ENCODE data around the gene TNFRSF4.
"Not testable (repeated sequence)": the region's sequence is repeated elsewhere in the genome, so short reads cannot be mapped to it uniquely, and the experiment has no call there.

TNFRSF4 gene

DNA sequence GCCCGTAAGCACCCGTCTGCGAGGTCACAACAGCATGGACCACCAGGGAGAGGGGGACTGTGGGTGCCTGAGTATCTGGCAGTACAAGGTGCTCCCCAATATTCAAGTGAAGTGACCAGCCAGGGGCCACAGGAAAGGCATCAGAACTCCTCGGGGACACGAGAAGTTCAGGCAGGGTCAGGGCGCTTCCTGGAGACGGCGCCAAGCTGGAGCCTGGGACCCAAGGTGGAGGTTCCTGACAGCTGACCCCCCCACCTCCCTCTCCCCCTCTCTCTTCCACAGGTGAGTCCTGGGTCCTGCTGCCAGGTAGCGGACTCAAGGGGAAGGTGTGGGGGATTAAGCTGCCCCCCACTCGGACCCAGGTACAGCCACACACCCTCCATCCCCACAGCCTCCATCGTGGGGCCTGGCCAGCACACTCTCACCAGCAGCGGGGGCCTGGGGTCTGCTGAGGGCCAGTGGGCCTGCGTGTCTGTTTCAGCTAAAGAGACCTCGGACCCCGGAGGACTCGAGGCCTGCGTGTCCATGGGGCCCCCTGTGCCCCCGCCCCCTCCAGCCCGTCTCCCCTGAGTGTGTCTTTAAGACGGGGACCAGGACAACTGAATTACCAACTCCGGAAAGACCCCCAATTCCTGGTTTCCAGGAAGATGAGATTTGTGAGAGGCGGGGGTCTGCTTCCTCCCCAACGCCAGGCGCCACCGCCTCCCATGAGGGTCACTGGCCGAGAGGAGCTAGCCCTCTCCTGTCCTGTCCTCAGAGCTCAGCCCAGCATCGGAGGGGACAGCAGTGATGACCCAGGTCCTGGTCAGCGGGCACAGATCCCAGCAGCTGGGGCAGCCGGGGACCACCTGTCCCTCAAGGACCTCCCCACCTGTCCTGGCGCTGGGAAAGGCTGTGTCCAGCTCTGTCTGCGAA lies 13.7 kb downstream of the TNFRSF4 start:
- DNase-seq: no peak

DNA sequence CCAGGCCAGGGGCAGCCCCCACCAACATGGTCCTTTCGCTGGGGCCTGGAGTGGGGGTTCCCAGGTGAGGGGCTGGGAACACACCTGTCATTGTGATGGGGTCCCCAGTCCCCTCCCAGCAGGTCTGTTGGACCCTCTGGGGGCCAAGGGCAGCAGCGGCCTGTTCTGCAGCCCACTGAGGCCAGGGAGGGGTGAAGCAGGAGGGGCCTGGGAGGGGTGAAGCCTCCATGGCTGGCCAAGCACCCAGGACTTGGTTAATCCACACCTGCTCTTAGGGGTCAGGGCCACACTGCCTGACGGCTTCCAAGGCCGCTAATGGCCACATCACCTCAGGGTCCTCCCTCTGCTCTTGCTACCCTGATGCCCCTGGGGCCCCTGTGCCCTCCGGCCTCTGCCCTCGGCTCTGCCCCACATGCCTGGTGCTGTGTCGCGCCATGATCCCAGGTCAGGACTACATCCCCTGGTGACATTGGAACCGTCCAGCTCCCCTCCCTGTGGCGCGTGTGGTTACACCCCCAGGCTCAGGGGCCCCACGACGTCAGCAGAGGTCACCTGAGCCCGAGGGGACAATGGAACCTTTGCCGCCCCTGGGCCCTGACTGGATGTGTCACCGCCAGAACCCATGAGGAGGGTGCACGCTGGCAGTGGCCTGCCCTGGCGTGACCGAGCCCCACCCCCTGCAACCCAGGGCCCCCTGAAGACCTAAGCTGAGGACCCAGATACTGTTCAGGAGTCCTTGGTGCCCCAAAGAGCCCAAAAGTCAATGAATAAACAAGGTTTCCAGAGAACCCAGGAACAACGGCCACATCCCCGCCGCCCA lies 14.6 kb downstream of the TNFRSF4 start:
- DNase-seq: no peak

DNA sequence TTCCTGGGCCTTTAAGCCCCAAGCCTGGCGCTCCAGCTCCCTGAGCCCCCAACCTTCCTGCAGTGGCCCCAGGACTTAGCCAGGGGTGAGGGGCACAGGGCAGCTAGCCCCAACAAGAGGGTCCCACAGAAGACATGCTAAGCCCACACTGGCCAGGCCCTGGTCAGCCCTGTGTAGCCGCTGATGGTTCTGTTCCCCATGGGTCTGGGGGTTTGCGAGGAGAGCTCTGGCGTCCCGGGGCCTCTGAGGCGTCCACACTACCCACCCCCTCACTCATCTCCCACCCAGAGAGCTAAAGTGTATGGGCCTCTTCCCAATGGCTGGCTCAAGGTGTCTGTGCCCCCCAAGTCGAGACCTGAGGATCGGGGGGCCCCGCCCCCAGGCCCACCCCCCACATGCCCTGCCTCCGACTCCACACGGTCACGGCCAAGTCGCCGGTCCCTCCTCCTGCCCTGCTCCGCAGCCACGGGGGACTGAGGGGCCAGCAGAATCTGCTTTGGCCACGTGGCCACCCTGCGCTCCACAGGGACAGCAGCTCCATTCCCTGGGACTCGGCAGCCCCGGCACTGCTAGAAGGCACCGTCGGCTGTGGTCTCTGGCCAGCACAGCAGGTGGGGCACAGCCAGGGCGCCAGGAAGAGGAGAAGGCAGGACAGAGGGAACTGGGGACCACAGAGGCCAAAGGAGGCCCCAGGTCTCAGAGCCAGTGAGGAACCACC lies 15.4 kb downstream of the TNFRSF4 start:
- DNase-seq: no peak

DNA sequence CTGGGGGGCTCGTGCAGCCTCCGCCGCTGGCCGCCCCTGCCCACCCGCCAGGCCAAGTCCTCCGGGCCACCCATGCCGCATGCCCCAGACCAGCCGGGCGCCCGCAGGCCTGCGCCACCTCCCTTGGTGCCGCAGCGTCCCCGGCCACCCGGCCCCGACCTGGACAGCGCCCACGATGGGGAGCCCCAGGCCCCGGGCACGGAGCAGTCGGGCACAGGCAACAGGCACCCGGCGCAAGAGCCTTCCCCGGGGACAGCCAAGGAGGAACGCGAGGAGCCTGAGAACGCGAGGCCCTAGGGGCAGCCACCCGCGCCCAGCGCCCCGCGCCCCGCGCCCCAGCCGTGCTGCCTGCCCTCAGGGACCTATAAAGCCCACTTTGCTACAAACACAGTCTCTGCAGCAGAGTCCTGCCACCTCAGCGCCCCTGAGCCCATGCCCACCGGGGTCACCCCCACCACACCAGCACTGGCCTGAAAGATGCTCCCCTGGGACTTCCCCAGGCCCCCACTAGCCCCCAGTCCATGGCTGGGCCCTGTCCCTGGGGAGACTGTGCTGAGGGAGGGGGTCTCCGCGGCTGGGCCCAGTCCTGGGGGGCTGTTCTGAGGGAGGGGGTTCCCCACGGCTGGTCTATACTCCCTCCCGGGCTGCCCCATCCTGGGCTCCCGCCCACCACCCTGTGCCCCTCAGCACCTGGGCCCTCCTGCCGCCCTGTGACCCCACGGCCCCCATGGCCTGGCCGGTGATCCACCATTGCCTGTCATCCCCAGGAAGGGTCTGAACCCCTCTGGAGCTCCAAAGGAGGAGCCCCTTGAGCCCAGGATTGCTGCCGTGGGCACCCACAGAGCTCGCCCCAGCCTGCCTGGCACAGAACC lies 16.2 kb downstream of the TNFRSF4 start:
- DNase-seq: no peak

DNA sequence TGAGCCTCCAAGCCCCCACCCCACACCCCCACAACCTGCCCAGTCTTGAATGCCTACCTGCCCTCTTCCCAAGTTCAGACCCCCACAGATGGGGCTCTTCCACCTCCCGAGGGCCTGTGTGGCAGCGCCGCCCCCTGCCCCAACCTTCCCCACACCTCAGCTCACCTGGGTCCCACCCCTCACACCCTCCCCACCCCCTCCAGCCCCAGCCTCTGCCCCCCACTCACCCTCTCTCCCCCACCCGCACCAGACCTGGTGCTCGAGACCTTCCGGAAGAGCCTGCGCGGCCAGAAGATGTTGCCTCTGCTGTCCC lies 16.8 kb downstream of the TNFRSF4 start:
- DNase-seq: no peak

DNA sequence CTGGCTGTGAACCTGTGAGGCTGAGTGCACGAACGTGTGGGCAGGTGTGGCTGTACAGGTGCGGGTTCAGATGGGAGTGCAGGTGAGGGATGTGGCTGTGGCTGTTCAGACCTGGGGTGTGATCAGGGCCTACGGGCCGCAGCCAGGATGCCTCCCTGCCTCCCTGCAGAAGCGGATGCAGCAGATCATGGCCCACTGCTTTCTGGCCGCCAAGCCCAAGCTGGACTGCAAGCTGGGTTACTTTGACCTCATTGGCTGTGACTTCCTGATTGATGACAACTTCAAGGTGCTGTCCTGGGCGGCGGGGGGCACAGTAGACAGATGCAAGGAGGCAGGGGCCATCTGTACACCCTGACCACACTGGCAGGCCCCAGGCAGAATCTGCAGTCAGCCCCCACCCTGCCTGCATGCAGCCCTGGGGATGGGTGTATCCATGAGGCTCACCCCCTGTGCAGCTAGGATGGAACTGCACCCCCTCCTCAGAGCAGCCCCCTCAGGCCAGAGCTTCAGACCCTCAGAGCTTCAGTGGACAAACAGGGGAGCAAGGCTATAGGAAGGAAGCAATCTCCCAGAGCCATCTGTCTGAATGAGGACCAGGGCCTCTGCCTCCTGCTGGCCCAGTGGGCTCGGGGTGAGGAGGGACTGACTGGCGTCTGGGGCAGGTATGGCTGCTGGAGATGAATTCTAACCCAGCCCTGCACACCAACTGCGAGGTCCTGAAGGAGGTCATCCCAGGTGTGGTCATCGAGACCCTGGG lies 17.3 kb downstream of the TNFRSF4 start:
- DNase-seq: no peak

DNA sequence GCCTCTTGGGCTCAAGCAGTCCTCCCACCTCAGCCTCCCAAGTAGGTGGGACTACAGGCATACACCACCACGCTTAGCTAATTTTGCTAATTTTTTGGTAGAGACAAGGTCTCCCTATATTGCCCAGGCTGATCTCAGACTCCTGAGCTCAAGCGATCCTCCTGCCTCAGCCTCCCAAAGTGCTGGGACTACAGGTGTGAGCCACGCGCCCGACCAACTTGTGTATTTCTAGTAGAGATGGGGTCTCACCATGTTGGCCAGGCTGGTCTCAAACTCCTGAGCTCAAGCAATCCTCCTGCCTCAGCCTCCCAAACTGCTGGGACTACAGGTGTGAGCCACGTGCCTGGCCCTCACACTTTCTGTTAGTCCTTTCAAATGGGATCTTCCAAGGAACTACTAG lies 18.2 kb downstream of the TNFRSF4 start:
- DNase-seq: not testable (repeated sequence)

DNA sequence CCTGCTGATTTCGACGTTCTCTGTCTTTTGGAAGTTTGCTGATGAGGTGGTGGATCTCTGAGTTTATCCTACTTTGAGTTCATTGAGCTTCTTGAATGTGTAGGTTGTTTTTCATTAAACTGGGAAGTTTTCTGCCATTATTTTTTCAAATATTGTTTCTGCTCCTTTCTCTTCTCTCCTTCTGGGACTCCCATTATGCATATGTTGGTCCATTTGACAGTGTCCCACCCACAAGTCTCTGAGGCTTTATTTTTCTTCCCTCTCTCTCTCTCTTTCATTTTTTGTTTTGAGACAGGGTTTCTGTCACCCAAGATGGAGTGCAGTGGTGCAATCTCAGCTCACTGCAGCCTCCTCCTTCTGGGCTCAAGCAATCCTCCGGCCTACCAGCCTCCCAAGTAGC lies 19.2 kb downstream of the TNFRSF4 start:
- no peak for DNase-seq

DNA sequence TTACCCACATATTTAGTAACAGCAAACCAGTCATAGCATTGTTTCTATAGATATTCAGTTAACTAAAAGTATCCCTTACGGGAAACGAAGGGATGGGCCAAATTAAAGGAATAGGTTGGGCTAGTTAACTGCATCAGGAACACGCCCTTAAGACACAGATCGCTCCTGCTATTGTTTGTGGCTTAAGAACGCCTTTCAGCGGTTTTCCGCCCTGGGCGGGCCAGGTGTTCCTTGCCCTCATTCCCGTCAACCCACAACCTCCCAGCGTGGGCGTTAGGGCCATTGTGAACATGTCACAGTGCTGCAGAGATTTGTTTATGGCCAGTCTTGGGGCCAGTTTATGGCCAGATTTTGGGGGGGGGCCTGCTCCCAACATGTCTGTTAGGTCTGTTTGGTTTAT lies 22.2 kb downstream of the TNFRSF4 start:
- no peak for DNase-seq

DNA sequence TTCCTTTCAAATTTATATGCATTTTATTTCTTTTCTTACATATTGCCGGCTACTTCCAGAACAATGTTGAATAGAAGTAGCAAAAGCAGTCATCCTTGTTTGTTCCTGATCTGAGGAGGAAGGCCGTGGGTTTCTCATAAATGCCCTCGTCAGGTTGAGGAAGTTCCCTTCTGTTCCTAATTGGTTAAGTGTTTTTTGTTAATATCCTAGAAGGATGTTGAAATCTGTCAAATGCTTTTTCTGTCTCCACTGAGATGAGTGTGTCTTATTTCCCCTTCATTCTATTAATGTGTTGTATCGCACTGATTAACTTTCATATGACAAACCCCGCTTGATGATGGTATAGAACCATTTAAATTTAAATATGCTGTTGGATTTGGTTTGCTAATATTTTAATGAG lies 24.8 kb downstream of the TNFRSF4 start:
- DNase-seq: peak; percentile 80 to 86

DNA sequence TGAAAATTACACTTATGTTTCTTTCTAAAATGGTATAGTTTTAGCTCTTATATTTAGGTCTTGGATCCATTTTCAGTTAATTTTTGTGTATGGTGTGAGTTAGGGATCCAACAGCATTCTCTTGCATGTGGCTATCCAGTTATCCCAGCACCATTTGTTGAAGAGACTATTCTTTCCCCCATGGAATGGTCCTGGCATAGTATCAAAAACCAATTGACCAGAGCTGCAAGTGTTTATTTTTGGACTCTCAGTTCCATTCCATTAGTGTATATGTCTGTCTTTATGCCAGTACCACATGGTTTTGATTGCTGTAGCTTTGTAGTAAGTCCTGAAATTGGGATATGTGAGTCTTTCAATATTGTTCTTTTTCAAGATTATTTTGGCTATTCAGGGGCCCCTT lies 26.0 kb downstream of the TNFRSF4 start:
- no peak for DNase-seq

DNA sequence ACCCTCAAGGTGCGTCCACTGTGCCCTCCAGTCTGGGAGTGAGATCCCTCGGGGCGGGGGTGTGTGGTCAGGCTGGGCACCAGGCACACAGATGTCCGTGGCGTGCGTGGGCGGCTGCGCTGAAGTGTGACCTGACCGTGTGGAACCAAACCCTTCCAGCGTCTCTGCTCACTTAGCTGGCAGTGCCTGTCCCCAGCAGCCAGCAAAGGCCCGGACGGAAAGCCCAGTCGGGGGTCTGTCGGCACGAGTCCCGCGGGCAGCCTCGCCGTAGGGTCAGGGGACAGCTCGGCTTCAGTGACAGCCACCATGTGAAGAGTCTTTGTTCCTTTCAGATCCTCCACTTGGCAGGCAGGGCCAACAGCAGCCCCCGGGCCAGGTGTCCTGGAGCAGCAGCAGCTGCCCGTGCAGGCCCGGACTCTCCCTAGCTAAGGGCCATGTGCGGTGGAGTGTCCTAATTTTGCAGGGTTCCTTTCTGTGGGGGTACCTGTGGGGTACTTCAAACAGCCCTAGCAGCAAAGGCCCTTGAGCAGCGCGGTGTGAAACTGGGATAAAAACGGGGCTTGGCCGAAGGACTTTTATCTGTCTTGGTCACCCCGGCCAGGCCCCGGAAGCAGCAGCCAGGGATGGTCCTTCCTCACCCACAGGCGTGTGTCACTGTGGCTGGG lies 28.7 kb downstream of the TNFRSF4 start:
- DNase-seq: no peak

DNA sequence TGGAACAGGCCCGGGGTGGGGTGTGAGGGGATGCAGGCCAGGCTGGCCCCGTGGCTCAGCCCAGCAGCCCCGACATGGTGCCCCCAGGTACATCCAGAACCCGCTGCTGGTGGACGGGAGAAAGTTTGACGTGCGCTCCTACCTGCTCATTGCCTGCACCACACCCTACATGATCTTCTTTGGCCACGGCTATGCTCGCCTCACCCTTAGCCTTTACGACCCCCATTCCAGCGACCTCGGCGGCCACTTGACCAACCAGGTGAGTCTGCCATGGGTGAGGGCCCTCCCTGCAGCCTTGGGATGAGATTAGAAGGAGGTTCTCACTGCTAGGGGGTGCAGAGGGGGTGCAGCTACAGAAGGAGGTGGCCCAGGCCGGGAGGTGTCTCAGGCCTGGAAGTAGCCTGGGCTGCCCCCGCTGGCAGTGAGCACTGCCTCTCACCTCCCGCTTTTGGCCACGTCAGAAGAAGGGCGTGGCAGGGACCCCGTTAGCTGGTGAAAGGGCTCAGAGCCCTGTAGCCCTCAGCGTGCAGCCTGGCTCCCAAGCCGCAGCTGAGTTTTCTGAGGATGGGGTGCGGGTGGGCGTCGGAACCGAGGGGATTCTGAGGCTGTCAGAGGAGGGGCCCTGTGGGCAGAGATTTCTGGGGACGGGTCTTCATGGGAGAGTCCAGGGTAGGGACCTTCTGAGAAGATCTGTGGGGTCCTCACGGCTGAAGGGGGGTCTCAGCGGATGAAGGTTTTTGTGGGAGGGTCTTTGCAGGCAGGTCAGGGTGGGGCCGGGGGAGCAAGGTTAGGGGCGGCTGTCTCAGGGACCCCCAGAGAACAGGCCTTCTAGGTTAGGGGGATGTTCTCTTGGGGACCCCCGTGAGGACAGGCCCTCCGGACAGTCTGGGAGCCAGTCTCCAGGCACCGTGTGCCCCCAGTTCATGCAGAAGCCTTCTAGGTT lies 29.8 kb downstream of the TNFRSF4 start:
- no peak for DNase-seq

DNA sequence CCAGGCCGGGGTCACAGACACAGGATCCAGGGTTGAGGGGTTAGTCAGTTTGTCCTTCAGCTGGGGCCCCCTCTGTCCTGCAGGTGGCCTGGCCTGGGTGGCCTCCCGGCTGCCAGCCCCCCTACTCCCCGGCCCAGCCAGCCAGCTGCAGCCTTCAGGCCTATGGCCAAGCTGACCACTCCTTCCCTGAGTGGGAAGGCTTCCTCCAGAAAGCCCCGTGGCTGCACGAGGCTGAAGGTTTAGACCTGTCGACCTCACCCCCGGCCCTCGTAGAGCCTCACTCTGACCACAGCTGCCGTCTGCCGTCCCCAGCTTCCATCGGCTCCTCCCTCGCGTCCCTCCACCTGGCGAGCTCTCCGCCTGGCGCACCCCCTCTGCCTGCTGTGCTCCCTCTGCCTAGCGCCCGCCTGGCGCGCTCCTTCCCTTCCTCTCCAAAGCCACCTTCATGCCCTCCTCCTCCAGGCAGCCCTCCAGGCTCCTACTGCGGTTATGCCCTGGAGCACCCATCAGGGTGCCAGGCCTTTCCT lies 30.7 kb downstream of the TNFRSF4 start:
- DNase-seq: no peak

DNA sequence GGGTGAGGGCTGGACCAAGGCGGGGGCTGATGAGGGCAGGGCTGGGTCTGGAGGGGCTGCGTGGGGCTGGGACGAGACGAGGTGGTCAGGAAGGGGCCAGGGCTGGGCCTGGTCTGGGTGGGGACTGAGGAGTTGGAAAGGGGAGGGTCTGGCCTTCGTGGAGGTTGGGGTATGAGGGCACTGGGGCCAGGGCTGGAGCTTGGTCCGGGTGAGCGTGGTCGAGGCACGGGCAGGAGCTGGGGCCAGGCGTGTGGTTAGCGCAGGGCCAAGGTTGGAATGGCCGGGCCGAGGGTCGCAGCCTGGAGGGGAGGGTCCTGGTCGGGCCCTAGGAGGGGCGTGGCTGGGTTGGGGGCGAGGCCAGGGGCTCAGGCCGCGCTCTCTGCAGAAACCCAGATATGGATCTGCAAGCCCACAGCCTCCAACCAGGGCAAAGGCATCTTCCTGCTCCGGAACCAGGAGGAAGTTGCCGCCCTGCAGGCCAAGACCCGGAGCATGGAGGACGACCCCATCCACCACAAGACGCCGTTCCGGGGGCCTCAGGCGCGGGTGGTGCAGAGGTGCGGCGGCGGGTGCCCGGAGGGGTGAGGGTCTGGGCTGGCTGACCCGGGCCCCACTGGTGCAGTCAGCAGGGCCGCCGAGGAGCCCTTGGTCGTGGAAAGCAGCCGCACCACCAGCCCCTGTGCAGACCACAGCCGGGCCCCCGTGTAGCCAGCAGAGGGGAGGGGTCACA lies 31.3 kb downstream of the TNFRSF4 start:
- no peak for DNase-seq

DNA sequence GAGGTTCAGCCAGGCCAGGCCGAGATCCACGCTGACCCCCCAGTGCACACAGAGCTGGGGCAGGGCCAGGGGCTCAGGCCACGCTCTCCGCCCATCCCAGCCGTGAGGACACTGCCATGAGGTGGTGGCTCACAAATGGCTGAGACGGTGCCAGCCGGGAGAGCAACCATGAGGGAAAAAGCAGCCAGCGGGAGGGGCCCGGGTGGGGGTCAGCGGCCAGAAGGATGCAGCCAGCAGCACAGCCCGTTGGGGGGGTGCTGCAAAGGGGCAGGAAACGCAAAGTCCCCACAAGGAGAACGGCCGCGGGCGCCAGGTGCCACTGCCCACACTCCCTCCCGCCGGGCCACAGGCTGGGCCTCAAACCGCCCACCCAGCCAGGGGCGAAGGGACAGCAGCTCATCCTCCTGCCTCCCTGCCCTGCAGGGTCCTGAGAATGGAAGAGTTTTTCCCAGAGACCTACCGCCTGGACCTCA lies 32.0 kb downstream of the TNFRSF4 start:
- DNase-seq: no peak

DNA sequence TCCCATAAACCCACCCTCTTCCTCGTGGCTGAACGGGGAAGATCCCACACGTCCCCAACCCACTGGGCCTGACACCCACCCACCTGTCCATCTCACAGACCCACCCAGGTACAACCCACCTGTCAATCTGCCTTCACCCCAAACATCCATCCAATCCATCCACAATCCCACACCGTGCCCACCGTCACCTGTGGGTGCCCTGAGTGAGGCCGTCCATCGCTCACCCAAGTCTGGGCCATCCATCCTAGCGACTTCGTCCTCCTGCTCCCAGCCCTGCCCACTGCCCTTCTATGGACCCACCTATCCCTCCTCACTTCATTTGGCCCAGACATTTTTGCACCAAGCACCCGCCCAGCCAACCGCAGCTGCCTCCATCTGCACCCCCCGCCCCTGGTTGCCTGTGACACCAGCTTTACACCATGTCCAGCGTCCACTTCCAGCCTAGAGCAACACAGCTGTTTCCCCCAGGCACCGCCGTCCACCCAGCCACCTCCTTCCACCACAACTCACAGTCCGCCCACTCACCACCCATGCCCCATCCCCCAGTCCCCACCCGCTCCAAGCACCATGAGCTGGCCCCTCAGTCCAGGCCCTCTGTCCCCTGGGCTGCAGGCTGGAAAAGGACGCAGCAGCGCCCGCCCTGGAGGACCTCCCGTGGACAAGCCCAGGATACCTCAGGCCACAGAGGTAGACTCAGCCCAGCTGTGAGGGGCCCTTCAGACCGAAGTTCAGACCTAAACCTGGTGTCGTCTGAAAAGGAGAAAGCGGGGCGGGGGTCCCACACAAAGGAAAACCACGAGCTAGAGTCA lies 32.6 kb downstream of the TNFRSF4 start:
- DNase-seq: no peak
